Measurements from ENCODE around the gene ATP6V0A1. TPM values are rescaled to one million over a fixed set of nuclear protein-coding genes. Genes with fewer than 3 reads are reported as not detected.

Gene ATP6V0A1
- total and polyA plus RNA-seq, 2 experiments from 2014 or later: 23.9 to 42.3 TPM

DNA sequence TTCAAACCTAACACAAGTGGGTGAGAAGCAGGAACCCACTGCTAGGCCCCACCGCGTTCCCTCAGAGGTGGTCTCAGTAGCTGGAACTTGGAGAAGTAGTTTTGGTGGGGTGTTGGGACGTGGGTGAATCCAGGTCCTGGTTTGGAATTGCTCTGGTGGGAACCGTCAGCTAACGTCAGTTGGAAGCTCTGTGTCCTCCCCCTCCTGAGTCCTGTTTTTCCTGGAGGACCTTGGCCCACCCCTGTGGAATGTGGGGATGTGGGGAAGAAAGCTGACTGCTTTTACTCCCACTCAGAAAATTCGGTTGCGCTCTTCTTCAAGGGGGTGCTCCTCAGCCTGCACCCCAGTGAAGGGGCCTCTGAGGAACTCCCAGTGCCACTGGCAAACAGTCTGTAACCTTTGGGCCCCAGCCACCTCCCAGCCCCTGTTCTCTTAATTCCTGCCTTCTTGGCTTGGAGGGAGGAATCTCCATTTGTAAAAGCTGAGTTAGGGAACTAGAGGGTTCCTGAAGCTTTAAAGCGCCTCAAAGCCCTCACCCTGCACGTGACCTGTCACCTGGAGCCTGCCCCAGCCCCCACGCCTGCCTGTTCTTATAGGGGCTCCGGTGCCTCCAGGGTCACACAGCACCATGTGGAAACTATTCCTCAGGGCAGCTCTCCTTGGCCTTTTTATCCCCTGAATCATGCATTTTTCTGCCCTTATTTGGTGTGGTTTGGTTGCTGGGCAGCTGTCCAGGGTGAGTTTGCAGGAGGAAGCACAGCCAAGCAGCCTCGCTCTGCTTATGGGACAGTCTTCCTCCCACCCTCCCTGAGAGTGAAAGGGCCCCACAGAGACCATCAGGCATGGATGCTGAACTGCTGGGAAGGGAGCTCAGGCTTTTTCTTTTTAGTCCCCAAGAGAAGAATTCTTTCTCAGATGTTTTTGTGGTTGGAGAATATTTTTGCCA, 61.1 kb downstream of the ATP6V0A1 start:
- no peaks in the 10 kb centered on the region for H3K9me2 ChIP-seq (ENCODE audit: insufficient read depth)
- no peaks in the 10 kb centered on the region for H3K27me3 ChIP-seq (ENCODE audit: insufficient read depth)
- H3F3A ChIP-seq (replicated peaks; ENCODE audit: low read depth): peaks cover 15% of the 10 kb centered on the region
- ATAC-seq: peak; percentile 76
- H2AFZ ChIP-seq: no peak overlapping the region
- H3K27me3 Mint-ChIP-seq (ENCODE audit: insufficient read depth, low read depth, poor library complexity): peaks cover 28% of the 10 kb centered on the region
- no peaks in the 10 kb centered on the region for H3K36me3 ChIP-seq (ENCODE audit: insufficient read depth)
- H3K79me2 ChIP-seq (replicated peaks; ENCODE audit: insufficient read depth): no peaks in the 10 kb centered on the region
- H4K20me1 ChIP-seq (replicated peaks; ENCODE audit: insufficient read depth): peaks cover 18% of the 10 kb centered on the region
- H3K27ac ChIP-seq (ENCODE audit: low read depth): peak overlapping the region; percentile 64
- peak overlapping the region; percentile 25 for H3K4me3 ChIP-seq
- TF ChIP-seq NANOG (IDR thresholded peaks at IDR 0.05; ENCODE audit: borderline replicate concordance) (no peak), POLR2AphosphoS5 (IDR thresholded peaks at IDR 0.05; ENCODE audit: low read depth) (0 out of 2 replicates have a peak, but pooled peaks have one; percentile 45), EZH2phosphoT487 (IDR thresholded peaks at IDR 0.05; ENCODE audit: unreplicated experiment) (no peak)
- TF ChIP-seq, protein P1, sequence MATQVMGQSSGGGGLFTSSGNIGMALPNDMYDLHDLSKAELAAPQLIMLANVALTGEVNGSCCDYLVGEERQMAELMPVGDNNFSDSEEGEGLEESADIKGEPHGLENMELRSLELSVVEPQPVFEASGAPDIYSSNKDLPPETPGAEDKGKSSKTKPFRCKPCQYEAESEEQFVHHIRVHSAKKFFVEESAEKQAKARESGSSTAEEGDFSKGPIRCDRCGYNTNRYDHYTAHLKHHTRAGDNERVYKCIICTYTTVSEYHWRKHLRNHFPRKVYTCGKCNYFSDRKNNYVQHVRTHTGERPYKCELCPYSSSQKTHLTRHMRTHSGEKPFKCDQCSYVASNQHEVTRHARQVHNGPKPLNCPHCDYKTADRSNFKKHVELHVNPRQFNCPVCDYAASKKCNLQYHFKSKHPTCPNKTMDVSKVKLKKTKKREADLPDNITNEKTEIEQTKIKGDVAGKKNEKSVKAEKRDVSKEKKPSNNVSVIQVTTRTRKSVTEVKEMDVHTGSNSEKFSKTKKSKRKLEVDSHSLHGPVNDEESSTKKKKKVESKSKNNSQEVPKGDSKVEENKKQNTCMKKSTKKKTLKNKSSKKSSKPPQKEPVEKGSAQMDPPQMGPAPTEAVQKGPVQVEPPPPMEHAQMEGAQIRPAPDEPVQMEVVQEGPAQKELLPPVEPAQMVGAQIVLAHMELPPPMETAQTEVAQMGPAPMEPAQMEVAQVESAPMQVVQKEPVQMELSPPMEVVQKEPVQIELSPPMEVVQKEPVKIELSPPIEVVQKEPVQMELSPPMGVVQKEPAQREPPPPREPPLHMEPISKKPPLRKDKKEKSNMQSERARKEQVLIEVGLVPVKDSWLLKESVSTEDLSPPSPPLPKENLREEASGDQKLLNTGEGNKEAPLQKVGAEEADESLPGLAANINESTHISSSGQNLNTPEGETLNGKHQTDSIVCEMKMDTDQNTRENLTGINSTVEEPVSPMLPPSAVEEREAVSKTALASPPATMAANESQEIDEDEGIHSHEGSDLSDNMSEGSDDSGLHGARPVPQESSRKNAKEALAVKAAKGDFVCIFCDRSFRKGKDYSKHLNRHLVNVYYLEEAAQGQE (IDR thresholded peaks at IDR 0.05; ENCODE audit: unreplicated experiment): peak; percentile 46
- H3K4me3 Mint-ChIP-seq: peak overlapping the region; percentile 26; the same call in 2 of the 3 replicates
- peaks cover 44% of the 10 kb centered on the region for H3K4me1 Mint-ChIP-seq
- no peaks in the 10 kb centered on the region for H3K9me3 Mint-ChIP-seq
- H3K36me3 Mint-ChIP-seq (ENCODE audit: low read depth): peaks cover 28% of the 10 kb centered on the region
- DNase-seq (ENCODE audit: low spot score): peak; percentile 85
- H3K4me1 ChIP-seq (ENCODE audit: insufficient read depth): peaks cover 23% of the 10 kb centered on the region
- H3K4me2 ChIP-seq: peak overlapping the region; percentile 62
- H3K27ac Mint-ChIP-seq: peak overlapping the region; percentile 62; the same call in 1 of the 2 replicates

GRCh38 chr17:42520540-42520951, 61.9 kb downstream of the ATP6V0A1 start:
- peaks cover 15% of the 10 kb centered on the region for H3F3A ChIP-seq (replicated peaks; ENCODE audit: low read depth)
- H3K4me2 ChIP-seq: peak overlapping the region; percentile 53
- H3K79me2 ChIP-seq (replicated peaks; ENCODE audit: insufficient read depth): no peaks in the 10 kb centered on the region
- Mint-ChIP-seq H3K4me1 (peaks cover 44% of the 10 kb centered on the region), H3K27ac (no peak overlapping the region), H3K27me3 (ENCODE audit: insufficient read depth, low read depth, poor library complexity) (peaks cover 26% of the 10 kb centered on the region), H3K36me3 (ENCODE audit: low read depth) (peaks cover 26% of the 10 kb centered on the region), H3K9me3 (no peaks in the 10 kb centered on the region), H3K4me3 (peak overlapping the region; percentile 30; the same call in 1 of the 3 replicates)
- no peak for TF ChIP-seq NANOG (IDR thresholded peaks at IDR 0.05; ENCODE audit: borderline replicate concordance)
- TF ChIP-seq, protein P2, sequence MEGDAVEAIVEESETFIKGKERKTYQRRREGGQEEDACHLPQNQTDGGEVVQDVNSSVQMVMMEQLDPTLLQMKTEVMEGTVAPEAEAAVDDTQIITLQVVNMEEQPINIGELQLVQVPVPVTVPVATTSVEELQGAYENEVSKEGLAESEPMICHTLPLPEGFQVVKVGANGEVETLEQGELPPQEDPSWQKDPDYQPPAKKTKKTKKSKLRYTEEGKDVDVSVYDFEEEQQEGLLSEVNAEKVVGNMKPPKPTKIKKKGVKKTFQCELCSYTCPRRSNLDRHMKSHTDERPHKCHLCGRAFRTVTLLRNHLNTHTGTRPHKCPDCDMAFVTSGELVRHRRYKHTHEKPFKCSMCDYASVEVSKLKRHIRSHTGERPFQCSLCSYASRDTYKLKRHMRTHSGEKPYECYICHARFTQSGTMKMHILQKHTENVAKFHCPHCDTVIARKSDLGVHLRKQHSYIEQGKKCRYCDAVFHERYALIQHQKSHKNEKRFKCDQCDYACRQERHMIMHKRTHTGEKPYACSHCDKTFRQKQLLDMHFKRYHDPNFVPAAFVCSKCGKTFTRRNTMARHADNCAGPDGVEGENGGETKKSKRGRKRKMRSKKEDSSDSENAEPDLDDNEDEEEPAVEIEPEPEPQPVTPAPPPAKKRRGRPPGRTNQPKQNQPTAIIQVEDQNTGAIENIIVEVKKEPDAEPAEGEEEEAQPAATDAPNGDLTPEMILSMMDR (conservative IDR thresholded peaks at IDR 0.05; ENCODE audit: low read depth in 2 of 2): peak; percentile 48 to 60
- H3K27ac ChIP-seq (ENCODE audit: low read depth): peak overlapping the region; percentile 64; the same call in 1 of the 2 replicates
- H3K4me3 ChIP-seq: peak overlapping the region; percentile 25; the same call in 1 of the 2 replicates
- DNase-seq (ENCODE audit: low spot score) (peak; percentile 36), ATAC-seq (peak; percentile 11)
- peaks cover 23% of the 10 kb centered on the region for H3K4me1 ChIP-seq (ENCODE audit: insufficient read depth)
- peaks cover 15% of the 10 kb centered on the region for H4K20me1 ChIP-seq (replicated peaks; ENCODE audit: insufficient read depth)
- H3K27me3 ChIP-seq (ENCODE audit: insufficient read depth): no peaks in the 10 kb centered on the region
- H3K36me3 ChIP-seq (ENCODE audit: insufficient read depth): no peaks in the 10 kb centered on the region
- H2AFZ ChIP-seq: no peak overlapping the region
- no peaks in the 10 kb centered on the region for H3K9me2 ChIP-seq (ENCODE audit: insufficient read depth)

Data from GM23338 (cell line).